ENCODE measurements around the gene OLFM4. TPM values are rescaled to one million over a fixed set of nuclear protein-coding genes. Genes with fewer than 3 reads are reported as not detected.

The OLFM4 gene
- not detected in 2 replicates for total RNA-seq

DNA sequence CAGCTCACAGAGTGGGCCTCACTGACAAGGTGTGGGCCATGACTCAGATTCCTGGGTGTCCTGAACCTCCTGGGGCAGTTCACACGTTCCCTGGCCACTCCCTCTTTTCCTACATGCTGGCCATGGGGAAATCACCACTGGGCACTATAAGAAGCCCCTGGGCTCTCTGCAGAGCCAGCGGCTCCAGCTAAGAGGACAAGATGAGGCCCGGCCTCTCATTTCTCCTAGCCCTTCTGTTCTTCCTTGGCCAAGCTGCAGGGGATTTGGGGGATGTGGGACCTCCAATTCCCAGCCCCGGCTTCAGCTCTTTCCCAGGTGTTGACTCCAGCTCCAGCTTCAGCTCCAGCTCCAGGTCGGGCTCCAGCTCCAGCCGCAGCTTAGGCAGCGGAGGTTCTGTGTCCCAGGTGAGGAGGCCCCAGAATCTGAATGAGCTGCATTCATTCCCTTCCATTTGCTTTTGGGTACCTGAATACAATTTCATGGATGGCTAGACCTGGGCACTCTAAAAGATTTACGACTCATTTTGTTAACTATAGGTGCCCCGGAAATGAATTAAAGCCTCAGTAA is at the start of gene OLFM4:
OLFM4 (plus strand) TSS at position 177 of the 567 bp plus-strand sequence; CDS start at position 201, 24 bp downstream.

Other genes with a start within 250 kb of the OLFM4 start
- not detected in 2 replicates for gene PCDH8, start 180.2 kb upstream of the OLFM4 start, total RNA-seq

Measured in pericardium fibroblast (primary cell).